RCC 7860 (cell line): ENCODE measurements around the gene MPZ.

Source experiments
- DNase-seq: peaks from one replicate; pipeline ENCODE4 v3.0.0-alpha.2; 2015; ENCODE audit warnings: low spot score
- FAIRE-seq: peaks from 2 replicates; lab custom pipeline; 2012; peaks lifted over from hg19 to GRCh38; lab: Jason Lieb, UNC

Gene MPZ

GRCh38 chr1:161304927-161305866 is 4.6 kb downstream of the MPZ start:
- FAIRE-seq: no peak
- no peak for DNase-seq

DNA sequence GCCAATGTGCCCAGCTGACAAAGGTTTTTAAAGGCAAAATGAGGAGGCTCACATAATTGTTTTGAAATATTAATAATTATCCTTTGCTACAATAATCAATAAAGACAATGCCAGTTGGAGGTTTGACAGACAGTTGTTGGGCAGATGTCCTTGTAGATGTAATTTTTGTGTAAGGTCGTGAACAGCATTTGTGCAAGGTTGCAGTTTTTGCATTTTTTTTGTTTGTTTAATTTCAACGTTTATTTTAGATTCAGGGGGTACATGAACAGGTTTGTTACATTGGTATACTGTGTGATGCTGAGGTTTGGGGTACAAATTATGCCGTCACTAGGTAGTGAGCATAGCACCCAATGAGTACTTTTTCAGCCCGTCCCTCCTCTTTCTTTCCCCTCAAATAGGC is 9.3 kb downstream of the MPZ start:
- no peak for FAIRE-seq

GRCh38 chr1:161299347-161299746 is 10.4 kb downstream of the MPZ start:
- no peak for FAIRE-seq
- no peak for DNase-seq

More for the DNA sequence above, 9.3 kb downstream of the MPZ start:
- no peak for DNase-seq

DNA sequence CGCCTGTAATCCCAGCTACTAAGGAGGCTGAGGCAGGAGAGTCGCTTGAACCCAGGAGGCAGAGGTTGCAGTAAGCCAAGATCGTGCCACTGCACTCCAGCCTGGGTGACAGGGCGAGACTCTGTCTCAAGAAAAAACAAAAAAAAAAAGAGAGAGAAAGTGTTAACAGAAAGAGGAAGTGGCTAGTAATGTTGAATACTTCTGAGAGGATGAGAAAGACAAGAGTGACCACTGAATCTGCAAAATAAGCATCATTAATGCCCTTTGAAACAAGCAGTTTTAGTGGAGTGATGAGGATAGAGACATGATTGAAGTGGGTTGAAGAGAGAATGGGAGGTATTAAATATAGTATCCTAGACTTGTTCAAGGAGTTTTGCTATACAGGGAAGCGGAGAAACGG is 11.7 kb downstream of the MPZ start:
- DNase-seq (no peak), FAIRE-seq (no peak)

- DNase-seq (no peak), FAIRE-seq (no peak)
Measured at GRCh38 chr1:161297415-161297814, 12.4 kb downstream of the MPZ start.

DNA sequence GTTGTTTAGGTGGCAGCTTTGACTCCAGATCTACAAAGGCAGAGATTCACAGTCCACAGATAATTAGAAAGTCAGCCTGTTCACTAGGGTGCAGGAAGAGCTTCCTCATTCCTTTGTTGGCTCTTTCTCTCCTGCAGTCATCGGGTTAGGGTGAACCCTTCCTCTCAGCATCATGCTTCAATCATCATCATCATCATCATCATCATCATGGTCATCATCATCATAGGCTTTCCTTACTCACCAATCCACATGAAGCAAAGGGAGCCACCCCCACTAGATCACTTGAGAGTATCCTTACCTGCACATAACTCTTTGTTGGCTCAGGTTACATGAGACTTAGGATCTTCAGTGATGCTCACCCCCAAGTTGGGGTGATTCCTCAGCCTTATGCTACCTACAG is 19.0 kb downstream of the MPZ start:
- FAIRE-seq: no peak
- DNase-seq: no peak

GRCh38 chr1:161287482-161288054 is 22.2 kb downstream of the MPZ start:
- DNase-seq (no peak), FAIRE-seq (no peak)

DNA sequence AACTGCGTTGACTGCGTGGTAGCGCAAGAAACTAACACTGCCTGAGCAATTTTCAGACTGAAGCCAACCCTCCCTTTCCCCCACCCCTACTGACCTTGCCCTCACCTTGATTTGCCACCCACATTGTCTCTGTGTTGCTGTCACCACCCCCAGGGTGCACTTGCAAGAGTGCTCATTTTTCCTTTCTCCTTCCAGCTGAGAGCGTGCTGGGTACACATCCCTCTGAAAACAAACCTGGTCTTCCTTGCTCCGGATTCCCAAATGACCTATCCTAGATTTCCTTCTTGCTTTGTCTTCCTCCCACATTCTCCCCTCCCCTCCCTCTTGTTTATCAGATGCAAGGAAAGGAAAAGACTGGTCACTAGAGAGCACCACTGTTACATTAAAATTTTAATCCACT is 24.2 kb downstream of the MPZ start:
- FAIRE-seq: no peak
- no peak for DNase-seq

GRCh38 chr1:161285113-161285512 is 24.7 kb downstream of the MPZ start:
- no peak for FAIRE-seq

DNA sequence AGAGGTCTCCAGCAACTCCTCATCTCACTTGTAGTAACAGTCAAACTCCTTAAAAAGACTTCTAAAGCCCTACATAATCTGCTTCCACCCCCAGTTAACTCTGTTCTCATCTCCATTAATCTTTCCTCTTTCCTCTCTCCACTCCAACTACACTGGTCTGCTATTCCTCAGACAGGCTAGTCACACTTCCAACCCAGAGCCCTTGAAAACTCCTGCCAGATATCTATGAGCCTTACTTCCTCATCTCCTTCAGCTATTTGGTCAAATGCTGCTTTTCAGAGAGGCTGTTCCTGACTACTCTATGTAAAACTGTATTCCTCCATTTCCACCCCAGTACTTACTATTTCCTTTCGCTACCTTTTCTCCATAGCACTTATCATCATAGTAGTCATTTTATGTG is 26.8 kb downstream of the MPZ start:
- DNase-seq (no peak), FAIRE-seq (no peak)

More at GRCh38 chr1:161285113-161285512, 24.7 kb downstream of the MPZ start:
- DNase-seq: no peak

- no peak for DNase-seq
- no peak for FAIRE-seq
Measured at GRCh38 chr1:161274874-161275273, 34.9 kb downstream of the MPZ start.

GRCh38 chr1:161273402-161273801 is 36.4 kb downstream of the MPZ start:
- DNase-seq (no peak), FAIRE-seq (no peak)

DNA sequence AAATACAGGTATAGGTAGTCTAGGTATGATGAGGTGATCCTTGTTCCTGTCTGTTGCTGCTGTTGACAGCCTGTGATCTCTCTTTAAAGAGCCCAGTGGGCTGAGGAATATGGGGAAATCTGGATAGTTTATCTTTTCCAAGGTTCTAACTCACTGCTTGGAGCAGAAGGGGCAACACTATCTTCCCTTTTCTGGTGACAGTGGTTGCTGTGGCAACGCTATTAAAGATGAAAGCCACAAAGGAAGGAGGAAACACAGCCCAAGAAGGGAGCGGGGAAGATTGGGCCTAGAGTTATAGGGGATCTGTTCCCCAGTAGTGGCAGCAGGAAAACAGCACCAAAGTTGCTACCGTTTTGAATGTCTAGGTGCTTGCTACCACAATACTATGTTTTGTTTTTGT is 42.4 kb downstream of the MPZ start:
- DNase-seq (no peak), FAIRE-seq (no peak)

DNA sequence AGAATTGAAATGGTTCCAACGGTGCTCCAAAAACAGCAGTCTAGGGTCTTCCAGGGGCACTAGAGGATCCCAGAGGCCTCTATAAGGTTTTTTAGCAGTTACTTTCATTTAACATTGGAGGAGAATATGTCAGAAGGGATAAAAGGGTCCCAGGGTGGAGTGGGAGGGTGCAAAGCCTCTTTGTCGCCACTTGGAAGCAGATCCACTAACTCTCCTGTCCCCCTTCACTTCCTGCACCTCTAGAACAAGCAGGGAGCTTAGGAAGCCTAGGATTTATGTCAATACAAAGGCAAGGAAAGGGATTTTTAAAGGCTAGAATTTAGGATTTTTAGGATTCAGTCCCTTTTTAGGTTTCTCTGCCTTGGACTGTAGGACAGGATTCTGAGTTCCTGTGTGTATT is 42.9 kb downstream of the MPZ start:
- no peak for FAIRE-seq
- DNase-seq: no peak

DNA sequence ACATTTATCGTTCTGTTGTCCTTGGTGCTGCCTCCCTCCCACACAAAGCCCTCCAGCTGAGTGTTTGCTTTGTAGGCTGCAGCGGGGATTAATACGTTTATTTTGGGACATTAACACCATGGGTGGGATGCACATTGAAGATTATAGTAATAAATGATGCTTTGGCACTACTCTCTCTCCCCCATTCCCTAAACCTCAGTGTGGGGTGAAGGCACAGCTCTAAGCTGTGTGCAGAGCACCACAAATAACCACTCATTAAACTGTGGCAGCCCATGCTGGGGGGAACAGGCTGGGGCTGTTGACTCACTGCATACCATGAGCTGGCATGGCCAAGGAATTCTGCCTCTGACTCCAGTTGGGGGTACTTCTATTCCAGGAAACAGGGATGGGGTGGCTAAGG is 43.6 kb downstream of the MPZ start:
- DNase-seq (no peak), FAIRE-seq (no peak)

DNA sequence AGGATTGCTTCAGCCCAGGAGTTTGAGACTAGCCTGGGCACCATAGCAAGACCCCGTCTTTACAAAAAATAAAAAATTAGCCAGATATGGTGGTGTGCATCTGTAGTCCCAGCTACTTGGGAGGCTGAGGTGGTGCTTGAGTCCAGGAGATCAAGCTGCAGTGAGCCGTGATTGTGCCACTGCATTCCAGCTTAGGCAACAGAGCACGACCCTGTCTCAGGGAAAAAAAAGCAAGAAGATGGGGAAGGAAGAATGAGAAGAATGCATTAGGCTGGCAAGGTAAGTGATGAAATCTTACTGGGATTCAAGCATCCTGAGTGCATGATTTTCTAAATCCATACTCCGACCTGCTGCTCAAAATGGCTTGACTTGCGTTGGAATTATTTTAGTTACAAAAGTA is 44.5 kb downstream of the MPZ start:
- FAIRE-seq (no peak), DNase-seq (no peak)

GRCh38 chr1:161261261-161262235 is 48.2 kb downstream of the MPZ start:
- FAIRE-seq (no peak), DNase-seq (no peak)

DNA sequence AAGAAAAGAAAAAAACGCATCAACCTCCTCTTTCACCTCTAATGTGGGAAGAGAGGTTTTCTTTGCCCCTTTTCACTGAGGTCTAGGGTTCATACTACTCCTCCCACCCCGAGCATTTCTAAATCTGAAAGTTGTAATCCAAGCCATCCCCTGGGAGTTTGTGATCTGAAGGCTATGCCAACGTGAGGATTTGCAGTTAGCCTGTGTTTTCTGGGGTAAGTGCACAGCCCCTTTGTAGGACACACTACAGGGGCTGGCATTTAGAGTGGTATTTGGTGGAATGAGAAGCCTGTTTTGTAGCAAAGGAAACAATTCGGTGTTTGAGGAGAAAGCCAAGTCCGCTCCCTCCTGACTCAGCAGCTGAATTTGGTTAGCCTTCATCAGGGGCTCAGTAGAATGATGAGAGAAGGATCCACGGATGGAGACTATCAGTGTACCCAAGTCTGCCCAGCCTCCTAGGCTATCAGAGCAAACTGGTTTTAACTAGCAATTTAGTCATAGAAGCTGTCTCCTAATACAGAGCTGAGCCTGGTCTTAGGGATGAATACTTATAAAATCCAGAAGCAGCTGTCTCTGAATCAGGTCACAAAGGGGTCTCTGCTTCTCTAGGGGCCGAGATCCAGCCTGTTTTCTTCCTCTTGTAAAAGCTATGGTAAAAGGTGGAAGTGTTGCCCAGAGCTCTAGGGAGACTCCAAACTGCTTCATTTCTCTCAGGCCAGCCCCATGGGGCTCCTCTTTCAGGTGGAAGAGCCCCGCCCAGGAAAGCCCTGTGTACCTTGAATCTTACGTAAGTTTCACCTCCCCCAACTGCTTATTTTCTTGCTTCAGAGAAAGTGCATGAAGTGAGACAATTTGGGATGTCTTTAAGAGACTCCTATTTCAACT is 49.1 kb downstream of the MPZ start:
- FAIRE-seq (no peak), DNase-seq (no peak)

- no peak for FAIRE-seq
- no peak for DNase-seq
Measured at GRCh38 chr1:161259765-161260164, 50.0 kb downstream of the MPZ start.

GRCh38 chr1:161259345-161259702 is 50.4 kb downstream of the MPZ start:
- no peak for FAIRE-seq
- DNase-seq: no peak
